CD4-positive, alpha-beta T cell (primary cell): ENCODE results near the gene KIF4B. TPM values are rescaled to one million over a fixed set of nuclear protein-coding genes. Genes with fewer than 3 reads are reported as not detected.

Experiments
- ATAC-seq: fragments of 200-7000 bp; cut with Tn5 transposase; one replicate; pipeline ENCODE4 v1.10.0; 2022; ENCODE audit warnings: mild to moderate bottlenecking; ENCODE audit not compliant: poor library complexity
- CTCF ChIA-PET: fragments of 350-600 bp; sonication (Branson Sonifier 250); formaldehyde crosslinking; loops from one replicate; lab custom pipeline; 2021; ENCODE audit warnings: antibody characterized with exemption, inconsistent platforms; lab: Charles Lee
- POLR2A ChIA-PET: fragments of 350-600 bp; sonication (Branson Sonifier 250); formaldehyde crosslinking; loops from one replicate; lab custom pipeline; 2021; ENCODE audit warnings: antibody characterized with exemption, inconsistent platforms; lab: Charles Lee
- DNase-seq, 14 experiments: peaks; one replicate each; pipeline ENCODE4 v3.0.0-alpha.2; 2013 to 2020; ENCODE audit warnings: mixed read lengths in 2 of 14
- H3K27ac ChIP-seq, 2 donors: one replicate each; pipeline versions ENCODE4 v1.5.1 to v1.7.0; 2013; ENCODE audit warnings: low read length in 2 of 2, low read depth in 1 of 2, mild to moderate bottlenecking in 1 of 2
- H3K27me3 ChIP-seq, 2 experiments: 1 replicate in 1 of 2; 2 replicates in 1 of 2; pipeline versions ENCODE4 v1.6.1 to v1.7.0; 2013; ENCODE audit warnings: low read length in 2 of 2, control low read depth in 1 of 2, mild to moderate bottlenecking in 1 of 2, moderate library complexity in 1 of 2; ENCODE audit not compliant: insufficient read depth in 2 of 2, control insufficient read depth in 1 of 2
- H3K36me3 ChIP-seq: one replicate; pipeline ENCODE4 v1.6.1; 2013; ENCODE audit warnings: low read length, control low read depth; ENCODE audit not compliant: insufficient read depth
- H3K4me1 ChIP-seq: one replicate; pipeline ENCODE4 v1.6.1; 2013; ENCODE audit warnings: low read length, control low read depth; ENCODE audit not compliant: insufficient read depth
- H3K4me3 ChIP-seq: one replicate; pipeline ENCODE4 v1.5.1; 2013; ENCODE audit warnings: mild to moderate bottlenecking, low read length, moderate library complexity
- H3K9me3 ChIP-seq, 2 experiments: 1 replicate in 1 of 2; 2 replicates in 1 of 2; pipeline versions ENCODE4 v1.6.1 to v1.7.0; 2013; ENCODE audit warnings: low read length in 2 of 2, mild to moderate bottlenecking in 2 of 2, control low read depth in 1 of 2, moderate library complexity in 1 of 2; ENCODE audit not compliant: control insufficient read depth in 1 of 2, insufficient read depth in 1 of 2
- H3K27ac Mint-ChIP-seq: one replicate; pipeline ENCODE4 v1.8.0; 2020; ENCODE audit warnings: mixed read lengths
- H3K27me3 Mint-ChIP-seq: one replicate; pipeline ENCODE4 v1.8.0; 2021; ENCODE audit warnings: mixed read lengths
- H3K36me3 Mint-ChIP-seq: one replicate; pipeline ENCODE4 v1.8.0; 2021; ENCODE audit warnings: low read depth, mixed read lengths
- H3K4me1 Mint-ChIP-seq: one replicate; pipeline ENCODE4 v1.8.0; 2021; ENCODE audit warnings: low read depth, mixed read lengths
- H3K4me3 Mint-ChIP-seq: one replicate; pipeline ENCODE4 v1.8.0; 2020; ENCODE audit warnings: mild to moderate bottlenecking, mixed read lengths
- H3K9me3 Mint-ChIP-seq: one replicate; pipeline ENCODE4 v1.8.0; 2020; ENCODE audit warnings: mixed read lengths
- CTCF ChIP-seq: fragments of 200-600 bp; IDR thresholded peaks from one replicate; pipeline ENCODE4 v1.8.0; 2022; ENCODE audit warnings: antibody characterized with exemption, mild to moderate bottlenecking
- intact Hi-C, 2 experiments: fragments of 100-400 bp; cut with DNase I in 1 of 2; cut with micrococcal nuclease in 1 of 2; formaldehyde crosslinking; loops; one replicate each; pipeline versions ENCODE4 v1.15.1 to v1.9.0; 2023 to 2025; cut with DNase I, micrococcal nuclease
- total RNA-seq, 174 experiments: library from RNA in 2 of 174; stranded (reverse) in 2 of 174; gene quantifications; one replicate each; pipeline ENCODE4 v1.2.3 and lab custom pipeline; 2021 to 2026

Gene KIF4B
- total RNA-seq, 2 experiments from 2014 or later = not detected

- H3K36me3 Mint-ChIP-seq = no peaks in the 10 kb centered on the region
- no peak overlapping the region for H3K27ac Mint-ChIP-seq
- H3K27ac ChIP-seq = no peak overlapping the region
- no peaks in the 10 kb centered on the region for H3K36me3 ChIP-seq
- no peaks in the 10 kb centered on the region for H3K9me3 Mint-ChIP-seq
- ATAC-seq (no peak), DNase-seq (no peak)
- ChIA-PET CTCF (no interaction called here), POLR2A (no interaction called here)
- H3K4me1 Mint-ChIP-seq = no peaks in the 10 kb centered on the region
- H3K4me3 Mint-ChIP-seq = no peak overlapping the region
- no peak for TF ChIP-seq CTCF
- H3K4me1 ChIP-seq = no peaks in the 10 kb centered on the region
- H3K27me3 Mint-ChIP-seq = peaks cover 26% of the 10 kb centered on the region
- H3K27me3 ChIP-seq = no peaks in the 10 kb centered on the region
- intact Hi-C loops = no loop called here
- no peak overlapping the region for H3K4me3 ChIP-seq
- H3K9me3 ChIP-seq = no peaks in the 10 kb centered on the region
These were observed 39.0 kb downstream of the KIF4B start for GRCh38 chr5:155052532-155052931.

GRCh38 chr5:155053501-155053900, 39.9 kb downstream of the KIF4B start:
- H3K9me3 ChIP-seq = no peaks in the 10 kb centered on the region
- Mint-ChIP-seq H3K27ac (no peak overlapping the region), H3K27me3 (peaks cover 17% of the 10 kb centered on the region), H3K9me3 (no peaks in the 10 kb centered on the region), H3K4me1 (no peaks in the 10 kb centered on the region), H3K4me3 (no peak overlapping the region), H3K36me3 (no peaks in the 10 kb centered on the region)
- no peak for TF ChIP-seq CTCF
- intact Hi-C loops = no loop called here
- DNase-seq = no peak
- no peak overlapping the region for H3K27ac ChIP-seq
- H3K27me3 ChIP-seq = no peaks in the 10 kb centered on the region
- H3K4me3 ChIP-seq = no peak overlapping the region
- ChIA-PET POLR2A (no interaction called here), CTCF (no interaction called here)
- no peaks in the 10 kb centered on the region for H3K4me1 ChIP-seq
- no peaks in the 10 kb centered on the region for H3K36me3 ChIP-seq
- ATAC-seq = no peak

GRCh38 chr5:155056644-155057269, 43.2 kb downstream of the KIF4B start:
- intact Hi-C loops = no loop called here
- no peak overlapping the region for H3K4me3 Mint-ChIP-seq
- ATAC-seq (no peak), DNase-seq (no peak)
- no peaks in the 10 kb centered on the region for H3K4me1 Mint-ChIP-seq
- no peak overlapping the region for H3K4me3 ChIP-seq
- H3K36me3 ChIP-seq = no peaks in the 10 kb centered on the region
- peaks cover 15% of the 10 kb centered on the region for H3K27me3 Mint-ChIP-seq
- H3K4me1 ChIP-seq = no peaks in the 10 kb centered on the region
- no peaks in the 10 kb centered on the region for H3K9me3 ChIP-seq
- POLR2A ChIA-PET = no interaction called here
- no peak overlapping the region for H3K27ac ChIP-seq
- no peak overlapping the region for H3K27ac Mint-ChIP-seq
- H3K36me3 Mint-ChIP-seq = no peaks in the 10 kb centered on the region
- TF ChIP-seq CTCF = no peak
- no peaks in the 10 kb centered on the region for H3K27me3 ChIP-seq
- H3K9me3 Mint-ChIP-seq = peaks cover 2% of the 10 kb centered on the region
- CTCF ChIA-PET = no interaction called here
